ENCODE data around the gene SEMA4B.
"Not testable (repeated sequence)": the region's sequence is repeated elsewhere in the genome, so short reads cannot be mapped to it uniquely, and the experiment has no call there.

Gene SEMA4B

GRCh38 chr15:90181776-90182175 lies 19.4 kb upstream of the SEMA4B start:
- FAIRE-seq (no peak), DNase-seq (ENCODE audit: low spot score) (no peak)

GRCh38 chr15:90184119-90184785 lies 16.9 kb upstream of the SEMA4B start:
- DNase-seq (ENCODE audit: low spot score) (peak; percentile 74), FAIRE-seq (no peak)

GRCh38 chr15:90184786-90185704 lies 16.1 kb upstream of the SEMA4B start:
- no peak for FAIRE-seq
- peak; percentile 89 for DNase-seq (ENCODE audit: low spot score)

GRCh38 chr15:90187257-90187868 lies 13.8 kb upstream of the SEMA4B start:
- FAIRE-seq (no peak), DNase-seq (ENCODE audit: low spot score) (no peak)

- FAIRE-seq; DNase-seq (ENCODE audit: low spot score): not testable (repeated sequence)
These were observed 13.1 kb upstream of the SEMA4B start for GRCh38 chr15:90188065-90188464.

GRCh38 chr15:90188914-90189748 lies 12.0 kb upstream of the SEMA4B start:
- DNase-seq (ENCODE audit: low spot score) = no peak
- FAIRE-seq = no peak

GRCh38 chr15:90189781-90190467 lies 11.2 kb upstream of the SEMA4B start:
- DNase-seq (ENCODE audit: low spot score) (no peak), FAIRE-seq (no peak)

- DNase-seq (ENCODE audit: low spot score) (no peak), FAIRE-seq (no peak)
These were observed 10.4 kb upstream of the SEMA4B start for GRCh38 chr15:90190606-90191343.

- no peak for DNase-seq (ENCODE audit: low spot score)
- no peak for FAIRE-seq
These were observed 9.8 kb upstream of the SEMA4B start for GRCh38 chr15:90191344-90191687.

- FAIRE-seq (no peak), DNase-seq (ENCODE audit: low spot score) (peak; percentile 26)
These were observed 9.2 kb upstream of the SEMA4B start for GRCh38 chr15:90191794-90192509.

GRCh38 chr15:90192961-90193786 lies 8.0 kb upstream of the SEMA4B start:
- DNase-seq (ENCODE audit: low spot score) (no peak), FAIRE-seq (no peak)

- FAIRE-seq = no peak
- no peak for DNase-seq (ENCODE audit: low spot score)
These were observed 6.5 kb upstream of the SEMA4B start for GRCh38 chr15:90194655-90195054.

GRCh38 chr15:90200534-90201129 lies 498 bp upstream of the SEMA4B start:
- DNase-seq (ENCODE audit: low spot score) = no peak
- no peak for FAIRE-seq

GRCh38 chr15:90201944-90202375 lies 830 bp downstream of the SEMA4B start:
- DNase-seq (ENCODE audit: low spot score) (peak; percentile 45), FAIRE-seq (no peak)

- FAIRE-seq = no peak
These were observed 1.8 kb downstream of the SEMA4B start for GRCh38 chr15:90202929-90203328.

GRCh38 chr15:90203473-90203872 lies 2.3 kb downstream of the SEMA4B start:
- FAIRE-seq = no peak

More at GRCh38 chr15:90202929-90203328, 1.8 kb downstream of the SEMA4B start:
- no peak for DNase-seq (ENCODE audit: low spot score)

GRCh38 chr15:90203922-90204321 lies 2.8 kb downstream of the SEMA4B start:
- no peak for FAIRE-seq
- no peak for DNase-seq (ENCODE audit: low spot score)

More at GRCh38 chr15:90203473-90203872, 2.3 kb downstream of the SEMA4B start:
- DNase-seq (ENCODE audit: low spot score) = no peak

Data from urothelium cell line (cell line).